Esophagus muscularis mucosa (tissue), 4 donors: ENCODE results near the gene MSANTD1. TPM values are rescaled to one million over a fixed set of nuclear protein-coding genes. Genes with fewer than 3 reads are reported as not detected.

Experiments
- DNase-seq: peaks from one replicate; pipeline ENCODE4 v3.0.0-alpha.2; 2017; ENCODE audit errors: extremely low spot score
- H3K27ac ChIP-seq, 4 donors: fragments of 200-600 bp; sonication (generic); replicated peaks in 1 of 4; 1 replicate in 3 of 4; 2 replicates in 1 of 4; pipeline ENCODE4 v1.5.1; 2016 to 2019; ENCODE audit warnings: mild to moderate bottlenecking in 1 of 4
- H3K27me3 ChIP-seq, 4 donors: fragments of 200-600 bp; sonication (generic); one replicate each; pipeline versions ENCODE4 v1.5.1 to v1.6.0; 2016 to 2019
- H3K36me3 ChIP-seq, 4 donors: fragments of 200-600 bp; sonication (generic); one replicate each; pipeline ENCODE4 v1.5.1; 2016 to 2019
- H3K4me1 ChIP-seq, 4 donors: fragments of 200-600 bp; sonication (generic); one replicate each; pipeline ENCODE4 v1.5.1; 2016 to 2019
- H3K4me3 ChIP-seq, 4 donors: fragments of 200-600 bp; sonication (generic); 1 replicate in 2 of 4; 2 replicates in 2 of 4; pipeline ENCODE4 v1.5.1; 2016 to 2019; ENCODE audit warnings: mild to moderate bottlenecking in 4 of 4, moderate library complexity in 1 of 4
- H3K9me3 ChIP-seq, 4 donors: fragments of 200-600 bp; sonication (generic); 1 replicate in 3 of 4; 2 replicates in 1 of 4; pipeline ENCODE4 v1.5.1; 2016 to 2019
- CTCF ChIP-seq, 3 experiments: fragments of 200-600 bp in 2 of 3; fragments of 450-650 bp in 1 of 3; sonication (generic) in 2 of 3; IDR thresholded peaks; one replicate each; pipeline ENCODE4 v1.5.1; 2017 to 2019; ENCODE audit warnings: antibody characterized with exemption in 3 of 3, mild to moderate bottlenecking in 2 of 3, moderate library complexity in 1 of 3
- EP300 ChIP-seq: sonication (generic); formaldehyde crosslinking; IDR thresholded peaks from one replicate; pipeline ENCODE4 v1.6.1; 2017; ENCODE audit warnings: antibody characterized with exemption
- POLR2A ChIP-seq: fragments of 450-650 bp; IDR thresholded peaks from one replicate; pipeline ENCODE4 v1.6.1; 2017; ENCODE audit warnings: antibody characterized with exemption, moderate library complexity, mild to moderate bottlenecking, low read depth
- POLR2AphosphoS5 ChIP-seq, 2 donors: sonication (generic); formaldehyde crosslinking; IDR thresholded peaks; one replicate each; pipeline ENCODE4 v1.6.1; 2017; ENCODE audit warnings: antibody characterized with exemption in 2 of 2
- WGBS: methylation state at CpG from one replicate; pipeline ENCODE4 v1.1.5; 2018; 5-methylcytosine and 5-hydroxymethylcytosine counted together
- intact Hi-C: fragments of 100-400 bp; cut with DNase I; formaldehyde crosslinking; loops from one replicate; pipeline ENCODE4 v1.15.1; 2023
- total RNA-seq, 4 donors: library from RNA; depleted of rRNA; stranded (reverse); fragments of >200 nt; gene quantifications; one replicate each; pipeline versions ENCODE4 v1.1.0 to v1.2.1, GENCODE V29; 2016

MSANTD1 gene
- total RNA-seq, 4 donors from 2014 or later: 0.06 to 0.83 (median 0.40) TPM

GRCh38 chr4:3271131-3271530 is 22.2 kb downstream of the MSANTD1 start:
- H3K4me3 ChIP-seq: no peak overlapping the region
- no peak for DNase-seq
- H3K27ac ChIP-seq: no peak overlapping the region
- no peaks in the 10 kb centered on the region for H3K36me3 ChIP-seq
- no peaks in the 10 kb centered on the region for H3K27me3 ChIP-seq
- TF ChIP-seq POLR2AphosphoS5 (IDR thresholded peaks at IDR 0.05) (no peak), EP300 (no peak), CTCF (IDR thresholded peaks at IDR 0.05) (no peak), POLR2A (no peak)
- intact Hi-C loops: no loop called here
- H3K9me3 ChIP-seq: peaks cover 0 to 4% (median 0%) of the 10 kb centered on the region in 4 donors
- 90% methylated on average over 13 of the region's 14 CpGs for WGBS
- peaks cover 8 to 22% (median 18%) of the 10 kb centered on the region in 4 donors for H3K4me1 ChIP-seq

GRCh38 chr4:3276986-3277385 is 28.0 kb downstream of the MSANTD1 start:
- no peak for DNase-seq

GRCh38 chr4:3280466-3280865 is 31.5 kb downstream of the MSANTD1 start:
- TF ChIP-seq POLR2A: no peak
- TF ChIP-seq EP300: no peak
- no peak for TF ChIP-seq POLR2AphosphoS5 (IDR thresholded peaks at IDR 0.05)
- no peak for TF ChIP-seq CTCF (IDR thresholded peaks at IDR 0.05)
- Histone ChIP-seq H3K4me1 (no peaks in the 10 kb centered on the region), H3K27me3 (peaks cover 0 to 12% (median 0%) of the 10 kb centered on the region in 4 donors), H3K9me3 (peaks cover 0 to 4% (median 0%) of the 10 kb centered on the region in 4 donors), H3K4me3 (no peak overlapping the region), H3K27ac (no peak overlapping the region), H3K36me3 (no peaks in the 10 kb centered on the region)
- no peak for DNase-seq
- 90% methylated on average over 3 of the region's 3 CpGs for WGBS
- intact Hi-C loops: no loop called here

More at GRCh38 chr4:3276986-3277385, 28.0 kb downstream of the MSANTD1 start:
- H3K36me3 ChIP-seq: no peaks in the 10 kb centered on the region
- no peaks in the 10 kb centered on the region for H3K4me1 ChIP-seq
- no peak overlapping the region for H3K27ac ChIP-seq
- H3K4me3 ChIP-seq: no peak overlapping the region
- H3K27me3 ChIP-seq: no peaks in the 10 kb centered on the region
- 66% methylated on average over 9 of the region's 9 CpGs for whole genome bisulfite sequencing
- TF ChIP-seq POLR2AphosphoS5 (IDR thresholded peaks at IDR 0.05): no peak
- TF ChIP-seq POLR2A: no peak
- no peak for TF ChIP-seq CTCF (IDR thresholded peaks at IDR 0.05)
- no peak for TF ChIP-seq EP300
- intact Hi-C loops: no loop called here
- peaks cover 0 to 7% (median 0%) of the 10 kb centered on the region in 4 donors for H3K9me3 ChIP-seq

GRCh38 chr4:3283483-3283882 is 34.5 kb downstream of the MSANTD1 start:
- Histone ChIP-seq H3K4me3 (no peak overlapping the region), H3K9me3 (peaks cover 0 to 4% (median 0%) of the 10 kb centered on the region in 4 donors), H3K27me3 (peaks cover 0 to 31% (median 3%) of the 10 kb centered on the region in 4 donors), H3K27ac (no peak overlapping the region), H3K36me3 (no peaks in the 10 kb centered on the region), H3K4me1 (peaks cover 9 to 24% (median 22%) of the 10 kb centered on the region in 4 donors)
- 86% methylated on average over 6 of the region's 6 CpGs for WGBS
- TF ChIP-seq POLR2AphosphoS5 (IDR thresholded peaks at IDR 0.05): no peak
- no peak for TF ChIP-seq POLR2A
- no peak for TF ChIP-seq CTCF (IDR thresholded peaks at IDR 0.05)
- no peak for TF ChIP-seq EP300
- no peak for DNase-seq
- intact Hi-C loops: no loop called here

- H3K4me3 ChIP-seq: no peak overlapping the region
- WGBS: 74% methylated on average over 9 of the region's 13 CpGs
- no peak overlapping the region for H3K27ac ChIP-seq
- DNase-seq: no peak
- peaks cover 0 to 31% (median 3%) of the 10 kb centered on the region in 4 donors for H3K27me3 ChIP-seq
- intact Hi-C loops: no loop called here
- peaks cover 0 to 4% (median 0%) of the 10 kb centered on the region in 4 donors for H3K9me3 ChIP-seq
- TF ChIP-seq POLR2AphosphoS5 (IDR thresholded peaks at IDR 0.05) (no peak), EP300 (no peak), CTCF (IDR thresholded peaks at IDR 0.05) (no peak), POLR2A (no peak)
- H3K4me1 ChIP-seq: peaks cover 11 to 28% (median 26%) of the 10 kb centered on the region in 4 donors
- H3K36me3 ChIP-seq: no peaks in the 10 kb centered on the region
Measured at GRCh38 chr4:3283916-3284315, 35.0 kb downstream of the MSANTD1 start.
